Spleen (tissue), 11 donors: ENCODE data around the gene DCAF5. TPM values are rescaled to one million over a fixed set of nuclear protein-coding genes. Genes with fewer than 3 reads are reported as not detected.

Experiments
- DNase-seq: peaks from one replicate; pipeline ENCODE4 v3.0.0-alpha.2; 2020
- H3K27ac ChIP-seq, 8 donors: fragments of 200-600 bp; sonication (generic) in 7 of 8; 1 replicate in 4 of 8; 2 replicates in 4 of 8; pipeline versions ENCODE4 v1.5.0 to v1.8.0; 2016 to 2021; ENCODE audit warnings: inconsistent platforms in 4 of 8, mild to moderate bottlenecking in 4 of 8, moderate library complexity in 1 of 8
- H3K27me3 ChIP-seq, 7 donors: fragments of 200-600 bp; sonication (generic) in 6 of 7; replicated peaks in 1 of 7; 1 replicate in 4 of 7; 2 replicates in 3 of 7; pipeline versions ENCODE4 v1.5.0 to v1.8.0; 2016 to 2021; ENCODE audit warnings: inconsistent platforms in 3 of 7, mild to moderate bottlenecking in 1 of 7
- H3K36me3 ChIP-seq, 6 donors: fragments of 200-600 bp; sonication (generic) in 5 of 6; 1 replicate in 4 of 6; 2 replicates in 2 of 6; pipeline versions ENCODE4 v1.5.0 to v1.8.0; 2016 to 2021; ENCODE audit warnings: inconsistent platforms in 2 of 6
- H3K4me1 ChIP-seq, 6 donors: fragments of 200-600 bp; sonication (generic) in 5 of 6; 1 replicate in 3 of 6; 2 replicates in 3 of 6; pipeline versions ENCODE4 v1.5.0 to v1.8.0; 2016 to 2021; ENCODE audit warnings: inconsistent platforms in 3 of 6
- H3K4me3 ChIP-seq, 8 donors: fragments of 200-600 bp; sonication (generic) in 7 of 8; 1 replicate in 4 of 8; 2 replicates in 4 of 8; pipeline versions ENCODE4 v1.5.0 to v1.8.0; 2016 to 2021; ENCODE audit warnings: inconsistent platforms in 4 of 8, mild to moderate bottlenecking in 4 of 8, moderate library complexity in 2 of 8
- H3K9me3 ChIP-seq, 8 donors: fragments of 200-600 bp; sonication (generic) in 7 of 8; 1 replicate in 4 of 8; 2 replicates in 4 of 8; pipeline versions ENCODE4 v1.5.0 to v1.8.0; 2016 to 2021; ENCODE audit warnings: inconsistent platforms in 4 of 8
- CTCF ChIP-seq, 11 experiments: fragments of 200-600 bp in 7 of 11; fragments of 450-650 bp in 4 of 11; sonication (generic) in 4 of 11; IDR thresholded peaks in 8 of 11; conservative IDR thresholded peaks in 3 of 11; 1 replicate in 7 of 11; 2 replicates in 4 of 11; pipeline versions ENCODE4 v1.4.0 to v1.8.0; 2016 to 2021; ENCODE audit warnings: antibody characterized with exemption in 11 of 11, inconsistent platforms in 4 of 11, mild to moderate bottlenecking in 1 of 11
- POLR2A ChIP-seq, 3 donors: fragments of 450-650 bp; IDR thresholded peaks; one replicate each; pipeline ENCODE4 v1.5.1; 2017; ENCODE audit warnings: antibody characterized with exemption in 3 of 3, mild to moderate bottlenecking in 1 of 3
- POLR2AphosphoS5 ChIP-seq, 3 donors: sonication (generic); formaldehyde crosslinking; IDR thresholded peaks; one replicate each; pipeline ENCODE4 v1.5.1; 2017; ENCODE audit warnings: antibody characterized with exemption in 3 of 3
- WGBS, 5 donors: extraction: QIAGEN DNeasy Blood & Tissue Kit in 3 of 5; methylation state at CpG; one replicate each; pipeline versions ENCODE4 v1.1.5 to v1.1.7; 2013 to 2018; 5-methylcytosine and 5-hydroxymethylcytosine counted together
- intact Hi-C: fragments of 100-400 bp; cut with DNase I; formaldehyde crosslinking; loops from one replicate; pipeline ENCODE4 v1.15.0; 2023; ENCODE audit warnings: low total_unique reads
- polyA plus RNA-seq, 3 donors: library from polyadenylated mRNA; stranded (reverse); fragments of 200-250 nt; gene quantifications; one replicate each; pipeline ENCODE4 v1.2.1, GENCODE V29; 2013
- total RNA-seq, 7 donors: library from RNA; depleted of rRNA in 3 of 7; stranded (reverse); fragments of >200 nt in 3 of 7; fragmentation: NEBNext Ultra II Directional in 4 of 7; extraction: Animal tissue kit (Norgen Biotek cat#: 25700) in 4 of 7; gene quantifications; one replicate each; pipeline versions ENCODE4 v1.1.0 to v1.2.1, GENCODE V29; 2016 to 2021
- donor health status: healthy with polysubstance abuse.
- donor health status: DM: no; HTN: no; CAD: no; lungs with moderate emphysema.
- donor health status: DM: no; HTN: no; CAD: no.
- donor health status: Bipolar disorder and iron deficiency.
- donor health status: healthy.
- donor health status: DM: no; HTN: no; CAD: no.
- donor health status: DM: yes; HTN: yes; CAD: no.

Gene DCAF5
- total and polyA plus RNA-seq, 10 donors: 10.3 to 60.6 (median 44.1) TPM

GRCh38 chr14:69086537-69086936, 66.4 kb downstream of the DCAF5 start:
- H3K4me1 ChIP-seq: peaks cover 0 to 24% (median 1%) of the 10 kb centered on the region in 6 donors
- WGBS, 5 donors: 94 to 97% (median 96%) methylated on average over 3 of the region's 3 CpGs

GRCh38 chr14:69084023-69084422, 68.9 kb downstream of the DCAF5 start:
- no peaks in the 10 kb centered on the region for H3K9me3 ChIP-seq
- H3K4me1 ChIP-seq: peaks cover 0 to 28% (median 3%) of the 10 kb centered on the region in 6 donors
- no peak overlapping the region for H3K27ac ChIP-seq
- intact Hi-C loops: no loop called here
- DNase-seq: no peak
- TF ChIP-seq POLR2A (IDR thresholded peaks at IDR 0.05): no peak
- no peak for TF ChIP-seq POLR2AphosphoS5 (IDR thresholded peaks at IDR 0.05)
- TF ChIP-seq CTCF (IDR thresholded peaks at IDR 0.05 in 8 of 11, conservative IDR thresholded peaks at IDR 0.05 in 3 of 11): no peak
- peaks cover 0 to 97% (median 32%) of the 10 kb centered on the region in 6 donors for H3K36me3 ChIP-seq
- no peak overlapping the region for H3K4me3 ChIP-seq
- no peaks in the 10 kb centered on the region for H3K27me3 ChIP-seq
- WGBS, 5 donors: 90 to 97% (median 93%) methylated on average over 4 of the region's 4 CpGs

More at GRCh38 chr14:69086537-69086936, 66.4 kb downstream of the DCAF5 start:
- Histone ChIP-seq H3K36me3 (peaks cover 0 to 100% (median 52%) of the 10 kb centered on the region in 6 donors), H3K27me3 (no peaks in the 10 kb centered on the region), H3K27ac (no peak overlapping the region), H3K9me3 (no peaks in the 10 kb centered on the region), H3K4me3 (no peak overlapping the region)
- DNase-seq: no peak
- intact Hi-C loops: no loop called here
- no peak for TF ChIP-seq POLR2A (IDR thresholded peaks at IDR 0.05)
- no peak for TF ChIP-seq CTCF (IDR thresholded peaks at IDR 0.05 in 8 of 11, conservative IDR thresholded peaks at IDR 0.05 in 3 of 11)
- no peak for TF ChIP-seq POLR2AphosphoS5 (IDR thresholded peaks at IDR 0.05)

- DNase-seq: no peak
- no peak overlapping the region for H3K27ac ChIP-seq
- TF ChIP-seq POLR2AphosphoS5 (IDR thresholded peaks at IDR 0.05): no peak
- intact Hi-C loops: no loop called here
- 68 to 88% (median 80%) methylated on average over 6 of the region's 6 CpGs for WGBS, 5 donors
- H3K27me3 ChIP-seq: no peaks in the 10 kb centered on the region
- peaks cover 0 to 36% (median 3%) of the 10 kb centered on the region in 6 donors for H3K4me1 ChIP-seq
- H3K36me3 ChIP-seq: peaks cover 0 to 94% (median 28%) of the 10 kb centered on the region in 6 donors
- H3K4me3 ChIP-seq: no peak overlapping the region
- no peaks in the 10 kb centered on the region for H3K9me3 ChIP-seq
These were observed 69.7 kb downstream of the DCAF5 start for GRCh38 chr14:69083181-69083580.

- Histone ChIP-seq H3K27me3 (no peaks in the 10 kb centered on the region), H3K9me3 (no peaks in the 10 kb centered on the region), H3K27ac (no peak overlapping the region), H3K4me3 (no peak overlapping the region), H3K36me3 (peaks cover 0 to 89% (median 26%) of the 10 kb centered on the region in 6 donors), H3K4me1 (peaks cover 0 to 23% (median 0%) of the 10 kb centered on the region in 6 donors)
- TF ChIP-seq POLR2A (IDR thresholded peaks at IDR 0.05) (no peak), POLR2AphosphoS5 (IDR thresholded peaks at IDR 0.05) (no peak), CTCF (IDR thresholded peaks at IDR 0.05 in 8 of 11, conservative IDR thresholded peaks at IDR 0.05 in 3 of 11) (no peak)
- DNase-seq: no peak
- intact Hi-C loops: no loop called here
- WGBS, 5 donors: 85 to 97% (median 90%) methylated on average over 2 of the region's 2 CpGs
These were observed 71.6 kb downstream of the DCAF5 start for GRCh38 chr14:69081271-69081670.
